ENCODE data around the gene EIF1AD. TPM values are rescaled to one million over a fixed set of nuclear protein-coding genes. Genes with fewer than 3 reads are reported as not detected.

Gene EIF1AD
- total and polyA plus RNA-seq, 9 of the 15 experiments (the other 6 are each of a cell fraction or from before 2014, with no cell fraction given) = 50.1 to 98.8 (median 58.7) TPM

DNA sequence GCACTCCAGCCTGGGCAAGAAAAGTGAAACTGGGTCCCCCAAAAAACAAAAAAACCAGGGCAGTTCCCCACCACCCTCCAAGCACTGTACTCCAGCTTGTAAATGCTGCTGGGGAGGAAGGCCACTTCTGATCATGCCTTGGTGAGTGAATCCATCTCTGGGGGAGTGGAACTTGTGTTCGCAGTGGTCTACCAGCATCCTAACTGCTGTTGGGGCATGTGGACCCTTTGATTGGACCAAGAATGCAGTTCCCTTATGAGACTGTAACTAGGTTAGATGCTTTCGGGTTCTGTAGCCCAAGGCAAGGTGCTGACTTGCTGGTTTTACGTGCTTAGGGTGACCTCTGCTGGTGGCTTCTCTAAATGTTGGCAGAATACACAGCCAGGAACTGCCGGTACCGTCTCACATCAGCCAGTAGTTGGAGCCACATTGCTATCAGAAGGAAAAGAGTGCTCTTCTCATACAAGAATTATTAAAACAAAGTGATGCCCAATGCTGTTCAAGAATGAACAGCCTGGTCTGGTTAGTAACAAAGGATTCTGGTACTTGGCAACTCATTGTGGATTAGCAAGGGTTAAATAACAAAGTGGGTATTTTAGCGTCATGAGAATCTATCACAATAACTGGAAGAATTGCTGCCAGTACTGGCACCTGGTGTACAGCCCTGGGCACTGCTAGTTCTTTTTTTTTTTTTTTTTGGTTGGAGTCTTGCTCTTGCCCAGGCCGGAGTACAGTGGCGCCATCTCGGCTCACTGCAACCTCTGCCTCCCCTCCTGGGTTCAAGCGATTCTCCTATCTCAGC lies 13.0 kb downstream of the EIF1AD start (continued):
- no peak for TF ChIP-seq ZC3H11A (IDR thresholded peaks at IDR 0.05; ENCODE audit: low read depth, low read length)
- TF ChIP-seq, protein P1, sequence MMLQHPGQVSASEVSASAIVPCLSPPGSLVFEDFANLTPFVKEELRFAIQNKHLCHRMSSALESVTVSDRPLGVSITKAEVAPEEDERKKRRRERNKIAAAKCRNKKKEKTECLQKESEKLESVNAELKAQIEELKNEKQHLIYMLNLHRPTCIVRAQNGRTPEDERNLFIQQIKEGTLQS (IDR thresholded peaks at IDR 0.05) = no peak
- TF ChIP-seq, protein P1 (CRISPR knock-in tag; conservative IDR thresholded peaks at IDR 0.05) = no peak
- TF ChIP-seq SRSF1 (IDR thresholded peaks at IDR 0.05; ENCODE audit: low read depth, low read length) = no peak
- TF ChIP-seq, protein P2, sequence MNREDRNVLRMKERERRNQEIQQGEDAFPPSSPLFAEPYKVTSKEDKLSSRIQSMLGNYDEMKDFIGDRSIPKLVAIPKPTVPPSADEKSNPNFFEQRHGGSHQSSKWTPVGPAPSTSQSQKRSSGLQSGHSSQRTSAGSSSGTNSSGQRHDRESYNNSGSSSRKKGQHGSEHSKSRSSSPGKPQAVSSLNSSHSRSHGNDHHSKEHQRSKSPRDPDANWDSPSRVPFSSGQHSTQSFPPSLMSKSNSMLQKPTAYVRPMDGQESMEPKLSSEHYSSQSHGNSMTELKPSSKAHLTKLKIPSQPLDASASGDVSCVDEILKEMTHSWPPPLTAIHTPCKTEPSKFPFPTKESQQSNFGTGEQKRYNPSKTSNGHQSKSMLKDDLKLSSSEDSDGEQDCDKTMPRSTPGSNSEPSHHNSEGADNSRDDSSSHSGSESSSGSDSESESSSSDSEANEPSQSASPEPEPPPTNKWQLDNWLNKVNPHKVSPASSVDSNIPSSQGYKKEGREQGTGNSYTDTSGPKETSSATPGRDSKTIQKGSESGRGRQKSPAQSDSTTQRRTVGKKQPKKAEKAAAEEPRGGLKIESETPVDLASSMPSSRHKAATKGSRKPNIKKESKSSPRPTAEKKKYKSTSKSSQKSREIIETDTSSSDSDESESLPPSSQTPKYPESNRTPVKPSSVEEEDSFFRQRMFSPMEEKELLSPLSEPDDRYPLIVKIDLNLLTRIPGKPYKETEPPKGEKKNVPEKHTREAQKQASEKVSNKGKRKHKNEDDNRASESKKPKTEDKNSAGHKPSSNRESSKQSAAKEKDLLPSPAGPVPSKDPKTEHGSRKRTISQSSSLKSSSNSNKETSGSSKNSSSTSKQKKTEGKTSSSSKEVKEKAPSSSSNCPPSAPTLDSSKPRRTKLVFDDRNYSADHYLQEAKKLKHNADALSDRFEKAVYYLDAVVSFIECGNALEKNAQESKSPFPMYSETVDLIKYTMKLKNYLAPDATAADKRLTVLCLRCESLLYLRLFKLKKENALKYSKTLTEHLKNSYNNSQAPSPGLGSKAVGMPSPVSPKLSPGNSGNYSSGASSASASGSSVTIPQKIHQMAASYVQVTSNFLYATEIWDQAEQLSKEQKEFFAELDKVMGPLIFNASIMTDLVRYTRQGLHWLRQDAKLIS (CRISPR knock-in tag; IDR thresholded peaks at IDR 0.05) = 0 out of 2 replicates have a peak, but pooled peaks have one; percentile 41
- no peak for TF ChIP-seq MCM7 (IDR thresholded peaks at IDR 0.05)
- no peak for TF ChIP-seq ZNF174 (CRISPR knock-in tag; IDR thresholded peaks at IDR 0.05)
- TF ChIP-seq SIRT6 (IDR thresholded peaks at IDR 0.05; ENCODE audit: low read depth, low read length) = no peak
- peak; percentile 53; the same call in 1 of the 2 replicates for TF ChIP-seq ATF7 (IDR thresholded peaks at IDR 0.05)
- TF ChIP-seq, protein P3, sequence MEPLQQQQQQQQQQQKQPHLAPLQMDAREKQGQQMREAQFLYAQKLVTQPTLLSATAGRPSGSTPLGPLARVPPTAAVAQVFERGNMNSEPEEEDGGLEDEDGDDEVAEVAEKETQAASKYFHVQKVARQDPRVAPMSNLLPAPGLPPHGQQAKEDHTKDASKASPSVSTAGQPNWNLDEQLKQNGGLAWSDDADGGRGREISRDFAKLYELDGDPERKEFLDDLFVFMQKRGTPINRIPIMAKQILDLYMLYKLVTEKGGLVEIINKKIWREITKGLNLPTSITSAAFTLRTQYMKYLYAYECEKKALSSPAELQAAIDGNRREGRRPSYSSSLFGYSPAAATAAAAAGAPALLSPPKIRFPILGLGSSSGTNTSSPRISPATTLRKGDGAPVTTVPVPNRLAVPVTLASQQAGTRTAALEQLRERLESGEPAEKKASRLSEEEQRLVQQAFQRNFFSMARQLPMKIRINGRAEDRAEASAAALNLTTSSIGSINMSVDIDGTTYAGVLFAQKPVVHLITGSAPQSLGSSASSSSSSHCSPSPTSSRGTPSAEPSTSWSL (CRISPR knock-in tag; IDR thresholded peaks at IDR 0.05; ENCODE audit: borderline replicate concordance) = no peak
- TF ChIP-seq PHF8 (IDR thresholded peaks at IDR 0.05; ENCODE audit: borderline replicate concordance, low read length) = no peak
- no peak for TF ChIP-seq ZBTB7A (IDR thresholded peaks at IDR 0.05; ENCODE audit: borderline replicate concordance, control insufficient read depth, low read depth, low read length)
- no peak for TF ChIP-seq NCOA6 (IDR thresholded peaks at IDR 0.05)
- TF ChIP-seq TCF3 (CRISPR knock-in tag; IDR thresholded peaks at IDR 0.05) = no peak; the same call in 1 of the 2 replicates
- TF ChIP-seq CHD4 (IDR thresholded peaks at IDR 0.05; ENCODE audit: insufficient read depth, insufficient replicate concordance, low read depth, low read length, poor library complexity, severe bottlenecking) = no peak
- no peak for TF ChIP-seq ZNF124 (CRISPR knock-in tag; IDR thresholded peaks at IDR 0.05)
- TF ChIP-seq, protein P4, sequence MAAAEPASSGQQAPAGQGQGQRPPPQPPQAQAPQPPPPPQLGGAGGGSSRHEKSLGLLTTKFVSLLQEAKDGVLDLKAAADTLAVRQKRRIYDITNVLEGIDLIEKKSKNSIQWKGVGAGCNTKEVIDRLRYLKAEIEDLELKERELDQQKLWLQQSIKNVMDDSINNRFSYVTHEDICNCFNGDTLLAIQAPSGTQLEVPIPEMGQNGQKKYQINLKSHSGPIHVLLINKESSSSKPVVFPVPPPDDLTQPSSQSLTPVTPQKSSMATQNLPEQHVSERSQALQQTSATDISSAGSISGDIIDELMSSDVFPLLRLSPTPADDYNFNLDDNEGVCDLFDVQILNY (CRISPR knock-in tag; IDR thresholded peaks at IDR 0.05) = no peak
- TF ChIP-seq MED1 (CRISPR knock-in tag; IDR thresholded peaks at IDR 0.05; ENCODE audit: borderline replicate concordance) = no peak
- no peak for TF ChIP-seq ZNF140 (CRISPR knock-in tag; IDR thresholded peaks at IDR 0.05)
- no peak for TF ChIP-seq ELF2 (CRISPR knock-in tag; IDR thresholded peaks at IDR 0.05)
- no peak for TF ChIP-seq TAL1 (IDR thresholded peaks at IDR 0.05)
- no peak; the same call in 1 of the 2 replicates for TF ChIP-seq ZFX (CRISPR knock-in tag; IDR thresholded peaks at IDR 0.05)

Data from K562 (cell line).